ENCODE data around the gene MRS2.

DNA sequence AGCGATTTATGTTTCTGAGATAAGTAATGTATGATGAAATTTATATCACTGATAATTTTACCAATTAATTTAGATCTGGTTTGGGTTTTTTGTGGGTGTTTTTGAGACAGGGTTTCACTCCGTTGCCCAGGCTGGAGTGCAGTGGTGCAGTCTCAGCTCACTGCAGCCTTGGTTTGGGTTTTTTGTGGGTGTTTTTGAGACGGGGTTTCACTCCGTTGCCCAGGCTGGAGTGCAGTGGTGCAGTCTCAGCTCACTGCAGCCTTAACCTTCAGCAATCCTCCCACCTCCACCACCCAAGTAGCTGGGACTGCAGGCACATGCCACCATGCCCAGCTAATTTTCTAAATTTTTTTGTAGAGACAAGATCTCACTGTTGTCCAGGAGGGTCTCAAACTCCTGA is 13.0 kb downstream of the MRS2 start:
- TF ChIP-seq EZH2phosphoT487 (conservative IDR thresholded peaks at IDR 0.05; ENCODE audit: low read length) = no peak
- TF ChIP-seq, protein P1, sequence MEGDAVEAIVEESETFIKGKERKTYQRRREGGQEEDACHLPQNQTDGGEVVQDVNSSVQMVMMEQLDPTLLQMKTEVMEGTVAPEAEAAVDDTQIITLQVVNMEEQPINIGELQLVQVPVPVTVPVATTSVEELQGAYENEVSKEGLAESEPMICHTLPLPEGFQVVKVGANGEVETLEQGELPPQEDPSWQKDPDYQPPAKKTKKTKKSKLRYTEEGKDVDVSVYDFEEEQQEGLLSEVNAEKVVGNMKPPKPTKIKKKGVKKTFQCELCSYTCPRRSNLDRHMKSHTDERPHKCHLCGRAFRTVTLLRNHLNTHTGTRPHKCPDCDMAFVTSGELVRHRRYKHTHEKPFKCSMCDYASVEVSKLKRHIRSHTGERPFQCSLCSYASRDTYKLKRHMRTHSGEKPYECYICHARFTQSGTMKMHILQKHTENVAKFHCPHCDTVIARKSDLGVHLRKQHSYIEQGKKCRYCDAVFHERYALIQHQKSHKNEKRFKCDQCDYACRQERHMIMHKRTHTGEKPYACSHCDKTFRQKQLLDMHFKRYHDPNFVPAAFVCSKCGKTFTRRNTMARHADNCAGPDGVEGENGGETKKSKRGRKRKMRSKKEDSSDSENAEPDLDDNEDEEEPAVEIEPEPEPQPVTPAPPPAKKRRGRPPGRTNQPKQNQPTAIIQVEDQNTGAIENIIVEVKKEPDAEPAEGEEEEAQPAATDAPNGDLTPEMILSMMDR (IDR thresholded peaks at IDR 0.05; ENCODE audit: insufficient read depth, low read length, poor library complexity, severe bottlenecking) = no peak

Data from SU-DHL-6 (cell line).